GM12878 (cell line): Measurements from ENCODE around the gene KIF2A. TPM values are rescaled to one million over a fixed set of nuclear protein-coding genes. Genes with fewer than 3 reads are reported as not detected.

Experiments used
- ATF2 ChIP-seq: IDR thresholded peaks from 2 replicates; pipeline ENCODE4 v1.6.1; 2012; ENCODE audit warnings: low read length, inconsistent platforms
- BACH1 ChIP-seq: fragments of 450-650 bp; IDR thresholded peaks from 2 replicates; pipeline ENCODE4 v1.6.1; 2017; ENCODE audit warnings: mild to moderate bottlenecking, borderline replicate concordance
- PRDM15 ChIP-seq: fragments of 450-650 bp; formaldehyde crosslinking; IDR thresholded peaks from 2 replicates; pipeline ENCODE4 v1.4.0; 2020; ENCODE audit warnings: mild to moderate bottlenecking, moderate library complexity
- SMAD1 ChIP-seq: fragments of 450-650 bp; IDR thresholded peaks from 2 replicates; pipeline ENCODE4 v1.6.1; 2018; ENCODE audit warnings: mild to moderate bottlenecking, low read depth; ENCODE audit not compliant: partially characterized antibody
- SMC3 ChIP-seq: IDR thresholded peaks from 2 replicates; pipeline ENCODE4 v1.6.1; 2011; ENCODE audit warnings: low read length, improper control_type of control experiment, borderline replicate concordance
- TCF7 ChIP-seq: IDR thresholded peaks from 2 replicates; pipeline ENCODE4 v1.6.1; 2014; ENCODE audit warnings: antibody characterized with exemption, borderline replicate concordance
- ZNF622 ChIP-seq: fragments of 450-650 bp; IDR thresholded peaks from 2 replicates; pipeline ENCODE4 v1.6.1; 2017; ENCODE audit warnings: mild to moderate bottlenecking, inconsistent platforms
- ZNF687 ChIP-seq: fragments of 450-650 bp; IDR thresholded peaks from 2 replicates; pipeline ENCODE4 v1.6.1; 2017; ENCODE audit warnings: mild to moderate bottlenecking, moderate library complexity
- polyA plus RNA-seq, 11 experiments: library from polyadenylated mRNA; depleted of rRNA in 4 of 11; unstranded in 6 of 11; stranded (reverse) in 5 of 11; fragments of >200 nt; fragmentation: Nextera tagmentation in 4 of 11; fragmentation: Illumina TruSeq in 1 of 11; extraction: Ambion mirVana in 4 of 11; extraction: Trizol in 1 of 11; gene quantifications; 1 replicate in 1 of 11; 2 replicates in 10 of 11; pipeline versions ENCODE4 v1.2.1 to v1.2.3, GENCODE V29; 2011 to 2016; ENCODE audit warnings: inconsistent platforms in 2 of 11, missing spikeins in 2 of 11, low read depth in 1 of 11
- total RNA-seq, 4 experiments: library from RNA; depleted of rRNA in 3 of 4; stranded (reverse); fragments of >200 nt in 3 of 4; fragmentation: Illumina TruSeq in 1 of 4; extraction: Trizol in 1 of 4; gene quantifications; 2 replicates each; pipeline versions ENCODE4 v1.2.1 to v1.2.3, GENCODE V29; 2013 to 2021

The KIF2A gene
- total and polyA plus RNA-seq, 10 of the 15 experiments (the other 5 are each of a cell fraction or from before 2014, with no cell fraction given) = 35.9 to 124 (median 80.1) TPM

- no peak for TF ChIP-seq BACH1
- TF ChIP-seq PRDM15 = no peak
- no peak for TF ChIP-seq ATF2
- TF ChIP-seq ZNF687 = no peak
- TF ChIP-seq ZNF622 = no peak
- no peak for TF ChIP-seq SMC3
- 0 out of 2 replicates have a peak, but pooled peaks have one; percentile 41 for TF ChIP-seq TCF7
- TF ChIP-seq SMAD1 = no peak
Measured at GRCh38 chr5:62260513-62260912, 45.5 kb upstream of the KIF2A start (continued).
